AG09309 (cell line): ENCODE measurements around the gene ENDOU.

Experiments
- DNase-seq: peaks from one replicate; pipeline ENCODE4 v3.0.0-alpha.2; 2010; ENCODE audit warnings: low read depth
- H3K4me3 ChIP-seq: 2 replicates; pipeline ENCODE4 v1.5.1; 2011; ENCODE audit warnings: mild to moderate bottlenecking, low read depth, low read length, moderate library complexity; ENCODE audit not compliant: control insufficient read depth
- TF ChIP-seq, protein P1 (sequence below): IDR thresholded peaks from 2 replicates; pipeline ENCODE4 v1.5.1; 2011; ENCODE audit warnings: mild to moderate bottlenecking, low read depth, low read length, inconsistent platforms; ENCODE audit not compliant: insufficient read depth, control insufficient read depth; ENCODE audit errors: missing control alignments

Gene ENDOU

DNA sequence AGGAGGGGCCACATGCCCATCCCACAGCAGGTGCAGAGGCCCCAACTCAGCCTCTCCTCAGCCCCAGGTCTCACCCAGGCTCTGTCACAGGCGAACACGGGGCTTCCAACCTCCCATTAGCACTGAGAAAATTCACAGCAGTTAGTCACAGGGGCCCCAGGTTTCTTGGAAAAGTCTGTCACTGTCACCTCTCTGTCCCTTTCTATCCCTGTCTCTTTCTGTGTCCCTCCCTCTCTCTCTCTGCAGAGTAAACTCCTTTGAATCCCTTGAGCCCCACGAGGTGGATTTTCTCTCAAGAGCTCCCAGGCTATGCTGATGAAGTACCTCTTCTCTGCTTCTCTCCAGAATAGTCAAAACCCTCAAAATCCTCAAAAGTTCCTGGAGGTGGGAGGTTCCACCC lies 14.0 kb upstream of the ENDOU start:
- TF ChIP-seq, protein P1, sequence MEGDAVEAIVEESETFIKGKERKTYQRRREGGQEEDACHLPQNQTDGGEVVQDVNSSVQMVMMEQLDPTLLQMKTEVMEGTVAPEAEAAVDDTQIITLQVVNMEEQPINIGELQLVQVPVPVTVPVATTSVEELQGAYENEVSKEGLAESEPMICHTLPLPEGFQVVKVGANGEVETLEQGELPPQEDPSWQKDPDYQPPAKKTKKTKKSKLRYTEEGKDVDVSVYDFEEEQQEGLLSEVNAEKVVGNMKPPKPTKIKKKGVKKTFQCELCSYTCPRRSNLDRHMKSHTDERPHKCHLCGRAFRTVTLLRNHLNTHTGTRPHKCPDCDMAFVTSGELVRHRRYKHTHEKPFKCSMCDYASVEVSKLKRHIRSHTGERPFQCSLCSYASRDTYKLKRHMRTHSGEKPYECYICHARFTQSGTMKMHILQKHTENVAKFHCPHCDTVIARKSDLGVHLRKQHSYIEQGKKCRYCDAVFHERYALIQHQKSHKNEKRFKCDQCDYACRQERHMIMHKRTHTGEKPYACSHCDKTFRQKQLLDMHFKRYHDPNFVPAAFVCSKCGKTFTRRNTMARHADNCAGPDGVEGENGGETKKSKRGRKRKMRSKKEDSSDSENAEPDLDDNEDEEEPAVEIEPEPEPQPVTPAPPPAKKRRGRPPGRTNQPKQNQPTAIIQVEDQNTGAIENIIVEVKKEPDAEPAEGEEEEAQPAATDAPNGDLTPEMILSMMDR: no peak
- H3K4me3 ChIP-seq: no peak overlapping the region
- DNase-seq: no peak

DNA sequence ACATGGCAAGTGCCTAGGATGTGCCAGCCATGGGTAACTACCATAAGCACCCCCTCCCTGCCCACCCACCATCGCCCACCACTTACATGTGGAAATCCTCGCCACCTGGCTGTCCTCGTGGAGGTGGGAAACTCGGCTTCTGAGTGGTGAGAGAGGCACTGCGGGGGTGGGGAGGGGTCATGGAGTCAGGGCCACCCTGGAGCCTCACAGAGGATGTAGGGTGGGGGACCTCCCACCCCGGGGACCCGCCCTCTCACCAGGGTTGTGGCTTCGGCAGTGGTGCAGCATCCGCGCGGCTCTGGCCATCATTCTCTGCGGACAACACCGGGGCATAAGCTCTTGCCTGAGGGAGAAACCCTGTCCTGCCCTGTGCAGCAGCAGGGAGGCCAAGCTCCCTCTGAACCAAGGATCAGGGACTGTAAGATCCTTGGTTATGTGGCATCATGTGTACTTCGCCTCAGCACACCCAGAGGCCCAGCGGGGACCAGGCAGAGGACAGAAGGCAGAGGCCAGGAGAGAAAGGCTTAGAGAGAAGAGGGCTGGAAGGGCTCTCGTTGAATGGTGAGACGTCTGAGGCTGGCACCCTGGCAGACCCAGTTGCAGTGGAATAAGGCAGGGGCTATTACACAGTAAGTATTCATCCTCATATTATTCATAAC lies 12.8 kb upstream of the ENDOU start:
- no peak for DNase-seq
- TF ChIP-seq, protein P1: no peak
- H3K4me3 ChIP-seq: no peak overlapping the region

DNA sequence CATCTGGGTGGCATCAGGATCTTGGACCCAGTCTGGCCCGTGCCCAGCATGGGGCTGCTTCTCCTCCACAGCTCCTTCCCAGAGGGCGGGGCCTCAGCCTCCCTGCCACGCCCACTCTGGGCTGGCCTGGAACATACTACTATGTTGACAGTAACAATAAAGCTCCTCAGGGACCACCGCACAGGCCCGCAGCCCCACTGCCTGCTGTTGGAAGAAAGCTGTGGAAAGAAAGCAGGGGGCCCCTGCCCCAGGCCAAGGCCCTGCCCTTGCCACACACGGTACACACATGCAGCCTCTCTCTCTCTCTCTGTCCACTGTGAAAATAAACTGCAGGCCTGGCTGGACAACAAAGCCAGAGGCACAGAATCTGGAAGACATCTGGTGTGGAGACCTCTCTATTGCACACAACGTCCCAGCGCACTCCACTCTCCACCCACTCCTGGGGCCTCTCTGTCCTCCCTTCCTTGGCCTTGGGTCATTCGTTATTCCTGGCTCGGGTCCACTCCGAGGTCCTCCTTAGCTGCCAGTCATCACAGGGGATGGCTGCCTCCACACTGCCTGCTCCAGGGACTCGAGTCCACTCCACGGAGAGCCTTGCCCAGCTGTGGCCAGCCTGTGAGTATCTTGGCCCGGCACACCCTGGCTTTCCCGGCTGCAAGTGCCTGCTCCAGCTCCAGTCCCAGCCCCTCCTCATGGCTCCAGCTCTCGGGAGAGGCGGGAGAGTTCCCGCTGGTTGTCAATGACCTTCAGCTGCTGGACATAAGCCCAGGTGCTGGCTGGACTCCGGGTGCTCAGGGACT lies 11.8 kb upstream of the ENDOU start:
- DNase-seq: no peak
- no peak overlapping the region for H3K4me3 ChIP-seq
- TF ChIP-seq, protein P1: no peak

DNA sequence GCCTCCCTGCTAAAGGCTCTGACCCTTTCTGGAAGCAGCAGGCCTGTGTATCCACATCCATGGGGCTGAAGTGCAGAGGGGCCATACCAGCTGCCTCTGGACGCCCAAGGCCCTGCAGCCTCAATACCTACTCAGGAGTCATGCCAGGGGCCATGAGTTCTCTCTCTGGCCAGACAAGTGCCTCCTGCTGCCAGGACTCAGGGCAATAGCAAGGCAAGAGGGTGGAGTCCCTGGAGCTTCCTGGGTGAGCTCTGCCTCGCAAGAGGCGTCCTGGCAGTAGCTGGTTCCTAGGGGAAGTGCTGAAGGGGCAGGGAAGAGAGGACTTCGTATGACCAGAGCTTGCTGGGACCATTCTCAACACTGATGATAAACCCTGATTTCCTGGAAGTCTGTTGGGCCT lies 10.9 kb upstream of the ENDOU start:
- TF ChIP-seq, protein P1: no peak
- DNase-seq: no peak
- H3K4me3 ChIP-seq: no peak overlapping the region

DNA sequence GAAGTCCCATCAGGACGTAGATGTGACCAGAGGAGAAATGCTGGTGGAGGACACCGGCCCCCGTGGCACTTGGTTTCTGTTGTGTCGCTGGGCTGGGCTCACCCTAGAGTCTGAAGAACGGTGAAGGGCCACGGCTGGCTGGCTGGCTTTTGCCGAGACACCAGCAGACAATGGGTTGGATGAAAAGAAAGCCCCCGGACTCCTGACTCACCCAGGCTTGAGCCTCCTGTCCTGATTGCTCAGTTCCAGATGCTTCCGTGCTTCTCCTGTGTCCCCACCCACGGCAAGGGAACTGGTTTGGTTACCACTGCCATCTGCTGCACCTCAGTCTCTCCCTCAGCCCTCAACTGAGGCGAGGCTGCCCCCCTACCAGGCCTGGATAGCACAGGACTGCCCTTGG lies 10.4 kb upstream of the ENDOU start:
- DNase-seq: no peak

DNA sequence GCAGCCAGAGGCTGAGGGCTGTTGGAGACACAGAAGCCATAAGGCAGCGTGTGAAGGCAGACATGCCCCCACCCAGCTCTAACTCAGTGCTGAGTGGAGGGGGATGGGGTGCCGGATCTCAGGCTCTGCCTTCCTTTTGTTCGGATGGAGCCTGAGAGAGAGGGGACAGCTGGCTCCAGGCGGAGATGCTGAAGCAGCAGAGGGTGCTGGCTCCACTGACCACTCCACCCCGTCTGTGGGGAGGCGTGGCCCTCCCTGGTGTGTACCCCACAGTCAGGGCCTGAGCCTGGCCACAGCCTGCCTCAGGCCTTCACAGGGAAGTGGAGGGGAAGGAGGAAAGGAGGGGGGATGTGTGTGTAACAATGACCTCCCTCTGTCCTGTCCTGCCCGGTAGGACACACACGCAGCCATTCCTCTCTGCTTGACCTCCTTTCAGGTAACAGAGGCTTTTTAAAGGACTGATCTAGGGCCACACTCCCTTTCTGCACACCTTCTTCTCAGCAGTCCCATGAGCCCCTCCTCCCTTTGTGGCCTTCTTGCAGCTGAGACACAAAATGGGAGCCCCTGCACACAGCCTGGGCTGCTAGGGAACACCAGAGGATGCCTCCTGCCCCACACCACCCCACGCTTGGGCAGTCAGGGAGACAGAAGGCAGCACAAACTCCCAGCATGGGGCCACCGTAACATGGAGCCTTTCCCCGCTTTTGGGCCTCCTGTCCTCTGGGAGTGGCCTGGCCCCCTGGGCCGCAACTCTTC lies 9.6 kb upstream of the ENDOU start:
- H3K4me3 ChIP-seq: no peak overlapping the region
- TF ChIP-seq, protein P1: no peak
- no peak for DNase-seq

More for the DNA sequence above, 10.4 kb upstream of the ENDOU start:
- no peak overlapping the region for H3K4me3 ChIP-seq
- TF ChIP-seq, protein P1: no peak
